BJ (cell line): Measurements from ENCODE around the gene PAIP2. TPM values are rescaled to one million over a fixed set of nuclear protein-coding genes. Genes with fewer than 3 reads are reported as not detected.

ENCODE experiments used
- CTCF ChIA-PET: fragments of 350-600 bp; formaldehyde crosslinking; extraction: SDS; loops from one replicate; lab custom pipeline; 2021; ENCODE audit warnings: antibody characterized with exemption, inconsistent platforms; lab: Yijun Ruan, JAX
- POLR2A ChIA-PET: fragments of 300-600 bp; sonication (Branson Sonifier 250); formaldehyde crosslinking; extraction: SDS; loops from one replicate; lab custom pipeline; 2021; ENCODE audit warnings: antibody characterized with exemption; lab: Charles Lee
- DNase-seq: peaks from one replicate; pipeline ENCODE4 v3.0.0-alpha.2; 2011; ENCODE audit warnings: low read depth
- H3K27me3 ChIP-seq: 2 replicates; pipeline ENCODE4 v1.6.0; 2011; ENCODE audit warnings: low read length; ENCODE audit not compliant: control insufficient read depth, insufficient read depth
- H3K36me3 ChIP-seq: 2 replicates; pipeline ENCODE4 v1.5.1; 2011; ENCODE audit warnings: low read length; ENCODE audit not compliant: control insufficient read depth, insufficient read depth
- H3K4me3 ChIP-seq: 2 replicates; pipeline ENCODE4 v1.5.1; 2011; ENCODE audit warnings: low read depth, mild to moderate bottlenecking, control low read depth, low read length
- CTCF ChIP-seq: IDR thresholded peaks from 2 replicates; pipeline ENCODE4 v1.5.1; 2011; ENCODE audit warnings: low read depth, mild to moderate bottlenecking, control low read depth, inconsistent platforms, low read length, moderate library complexity; ENCODE audit not compliant: insufficient read depth
- polyA plus RNA-seq: library from polyadenylated mRNA; depleted of rRNA; stranded (reverse); fragments of >200 nt; gene quantifications from 2 replicates; pipeline ENCODE4 v1.2.3, GENCODE V29; 2011

Gene PAIP2
- polyA plus RNA-seq, 1 experiment = 35.4 TPM

- peak; percentile 9; the same call in 1 of the 2 replicates for TF ChIP-seq CTCF
- Histone ChIP-seq H3K27me3 (peaks cover 4% of the 10 kb centered on the region), H3K36me3 (no peaks in the 10 kb centered on the region), H3K4me3 (no peak overlapping the region)
- POLR2A ChIA-PET = no interaction called here
- no peak for DNase-seq
- CTCF ChIA-PET = interaction anchor here (0.9 kb wide), 1 partner anchor 118 kb away, joined by 4 read pairs; no protein-coding TSS in a partner anchor
Observed at GRCh38 chr5:139395844-139396640, 54.4 kb downstream of the PAIP2 start.

GRCh38 chr5:139396691-139397090 is 55.0 kb downstream of the PAIP2 start:
- TF ChIP-seq CTCF = no peak
- Histone ChIP-seq H3K36me3 (no peaks in the 10 kb centered on the region), H3K4me3 (no peak overlapping the region), H3K27me3 (peaks cover 4% of the 10 kb centered on the region)
- no peak for DNase-seq
- ChIA-PET POLR2A (no interaction called here), CTCF (no interaction called here)

- H3K36me3 ChIP-seq = no peaks in the 10 kb centered on the region
- no peak overlapping the region for H3K4me3 ChIP-seq
- CTCF ChIA-PET = no interaction called here
- DNase-seq = no peak
- POLR2A ChIA-PET = no interaction called here
- peaks cover 4% of the 10 kb centered on the region for H3K27me3 ChIP-seq
- TF ChIP-seq CTCF = no peak
Observed at GRCh38 chr5:139397921-139398320, 56.3 kb downstream of the PAIP2 start.

- no peak for TF ChIP-seq CTCF
- no peaks in the 10 kb centered on the region for H3K36me3 ChIP-seq
- no peak for DNase-seq
- ChIA-PET CTCF (no interaction called here), POLR2A (no interaction called here)
- no peaks in the 10 kb centered on the region for H3K27me3 ChIP-seq
- no peak overlapping the region for H3K4me3 ChIP-seq
Observed at GRCh38 chr5:139399501-139400121, 58.0 kb downstream of the PAIP2 start.

GRCh38 chr5:139401546-139401945 is 59.9 kb downstream of the PAIP2 start:
- Histone ChIP-seq H3K4me3 (no peak overlapping the region), H3K27me3 (no peaks in the 10 kb centered on the region), H3K36me3 (no peaks in the 10 kb centered on the region)
- DNase-seq = no peak
- CTCF ChIA-PET = interaction anchor here (0.9 to 2.7 kb wide), 3 partner anchors 10 to 113 kb away, joined by 3 to 8 read pairs (median 3); no protein-coding TSS in a partner anchor
- TF ChIP-seq CTCF = no peak
- POLR2A ChIA-PET = no interaction called here
